Muscle of back (tissue), 11 donors: ENCODE measurements around the gene PAOX. TPM values are rescaled to one million over a fixed set of nuclear protein-coding genes. Genes with fewer than 3 reads are reported as not detected.

Source experiments
- DNase-seq, 3 donors: peaks; one replicate each; pipeline versions ENCODE4 v3.0.0 to v3.0.0-alpha.2; 2013
- polyA plus RNA-seq, 10 donors: library from polyadenylated mRNA; unstranded; fragments of 120-200 nt; gene quantifications; one replicate each; pipeline ENCODE4 v1.2.1, GENCODE V29; 2013; ENCODE audit not compliant: insufficient read length in 10 of 10

Gene PAOX
- polyA plus RNA-seq, 10 donors: 2.6 to 5.4 (median 3.0) TPM

DNA sequence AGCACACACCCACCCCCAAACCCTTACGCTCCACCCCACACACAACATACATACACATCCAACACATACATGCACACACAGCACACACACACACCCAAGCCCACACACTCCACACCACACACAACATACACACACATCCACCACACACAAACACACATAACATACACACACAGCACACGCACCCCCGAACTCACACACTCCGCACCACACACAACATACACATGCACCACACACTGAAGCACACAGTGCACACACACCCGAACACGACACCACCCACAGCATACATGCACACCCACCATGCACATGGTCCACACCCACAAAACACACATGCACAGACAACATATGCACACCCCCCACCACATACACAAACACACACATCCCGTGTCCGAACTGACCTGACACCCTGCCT lies 29.9 kb upstream of the PAOX start:
- DNase-seq: no peak

DNA sequence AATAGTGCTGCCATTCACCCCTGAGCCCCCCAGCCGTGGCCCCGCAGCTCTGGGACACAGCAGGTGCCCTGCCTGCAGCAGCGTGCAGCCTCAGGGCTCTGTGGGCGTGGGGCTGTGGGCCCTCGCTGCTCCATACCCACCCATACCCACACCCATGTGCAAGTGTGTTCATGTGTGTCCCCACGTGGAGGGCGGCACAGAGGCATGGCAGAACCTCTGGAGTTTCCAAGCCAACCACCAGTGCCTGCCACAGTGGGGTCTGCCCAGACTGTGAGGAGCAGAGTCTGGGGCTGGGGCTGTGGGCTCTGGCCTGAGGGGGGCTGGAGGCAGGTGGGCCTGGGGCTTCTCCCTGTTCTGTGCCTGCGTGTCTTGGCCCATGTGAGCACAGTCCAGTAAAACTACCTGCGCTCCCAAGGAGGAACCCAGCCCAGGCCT lies 29.5 kb upstream of the PAOX start:
- no peak for DNase-seq

DNA sequence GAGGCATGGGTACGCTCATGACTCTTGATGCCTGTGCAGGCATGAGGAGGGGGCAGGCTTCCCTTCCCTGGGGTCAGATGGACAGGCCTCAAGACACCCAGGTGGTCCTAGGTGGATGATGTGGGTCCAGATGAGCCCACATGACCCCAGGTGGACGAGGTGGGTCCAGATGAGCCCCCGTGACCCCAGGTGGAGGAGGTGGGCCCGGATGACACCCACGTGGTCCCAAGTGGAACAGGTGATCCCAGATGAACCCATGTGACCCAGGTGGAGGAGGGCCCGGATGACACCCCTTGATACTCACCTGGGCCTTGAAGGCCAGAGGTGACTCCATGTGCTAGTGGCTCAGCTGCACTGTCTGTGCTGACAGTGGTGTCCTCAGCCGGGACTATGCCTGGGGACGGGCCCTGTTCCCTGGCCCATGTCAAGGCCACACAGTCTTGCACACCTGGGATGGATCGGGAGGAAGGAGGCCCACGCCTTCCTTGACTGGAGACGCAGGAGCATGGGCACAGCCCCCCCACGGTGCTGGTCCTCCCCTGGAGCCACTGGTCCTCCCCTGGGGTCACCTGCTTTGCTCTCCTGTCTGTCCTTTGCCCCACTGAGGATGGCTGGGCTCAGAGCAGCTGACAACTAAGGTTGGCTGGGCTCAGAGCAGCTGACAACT lies 28.6 kb upstream of the PAOX start:
- no peak for DNase-seq

DNA sequence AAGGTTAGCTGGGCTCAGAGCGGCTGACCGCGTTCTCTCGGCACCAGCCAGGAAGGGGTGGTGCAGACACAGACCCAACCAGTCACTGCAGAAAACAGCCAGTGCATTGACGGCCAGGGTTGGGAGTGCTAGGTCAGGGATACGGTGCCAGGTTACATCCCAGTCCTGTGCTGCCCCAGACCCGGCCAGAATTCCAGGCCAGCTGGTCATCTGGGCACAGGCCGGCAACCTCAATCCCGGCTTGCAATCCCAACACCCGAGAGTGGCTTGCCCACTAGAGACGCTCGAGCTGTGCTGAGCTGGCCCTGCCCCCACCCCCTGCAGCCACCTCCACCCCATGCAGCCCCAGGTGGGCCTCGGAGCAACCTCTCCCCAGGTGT lies 28.1 kb upstream of the PAOX start:
- DNase-seq: no peak

DNA sequence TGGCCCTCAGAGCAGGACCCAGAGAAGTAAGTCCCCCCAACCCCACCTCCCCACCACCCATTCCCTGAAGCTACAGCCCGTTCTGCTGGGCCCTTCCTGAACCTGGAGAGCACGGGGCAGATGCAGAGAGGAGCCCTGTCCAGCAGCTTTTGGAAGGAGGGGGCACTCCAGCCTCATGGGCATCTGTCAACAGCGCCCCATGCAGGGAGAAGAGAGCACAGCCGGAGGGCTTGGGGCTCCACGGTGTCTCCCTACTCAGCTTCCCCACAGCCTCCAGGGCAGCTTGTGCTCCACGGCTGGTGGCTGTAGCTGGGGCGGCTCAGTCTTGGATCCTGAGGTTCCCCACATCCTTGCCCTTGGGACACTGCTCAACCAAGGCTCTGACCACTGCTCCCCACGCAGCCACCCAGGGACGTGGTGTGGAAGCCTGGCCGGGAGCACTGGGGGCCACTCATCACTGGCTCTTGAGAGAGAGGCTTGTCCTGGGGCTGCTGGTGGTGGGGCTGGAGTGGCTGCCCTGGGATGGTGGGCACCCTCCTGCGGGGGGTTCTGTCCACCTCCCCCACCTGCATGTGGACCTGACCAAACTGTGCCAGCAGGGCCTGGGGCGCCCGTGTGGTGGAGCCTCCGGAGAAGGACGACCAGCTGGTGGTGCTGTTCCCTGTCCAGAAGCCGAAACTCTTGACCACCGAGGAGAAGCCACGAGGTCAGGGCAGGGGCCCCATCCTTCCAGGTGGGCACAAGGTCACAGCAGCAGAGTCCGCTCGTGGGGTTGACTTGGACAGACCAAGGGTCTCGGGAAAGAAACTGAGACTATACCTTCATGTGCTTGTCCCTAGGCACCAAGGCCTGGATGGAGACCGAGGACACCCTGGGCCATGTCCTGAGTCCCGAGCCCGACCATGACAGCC lies 27.4 kb upstream of the PAOX start:
- DNase-seq: no peak

DNA sequence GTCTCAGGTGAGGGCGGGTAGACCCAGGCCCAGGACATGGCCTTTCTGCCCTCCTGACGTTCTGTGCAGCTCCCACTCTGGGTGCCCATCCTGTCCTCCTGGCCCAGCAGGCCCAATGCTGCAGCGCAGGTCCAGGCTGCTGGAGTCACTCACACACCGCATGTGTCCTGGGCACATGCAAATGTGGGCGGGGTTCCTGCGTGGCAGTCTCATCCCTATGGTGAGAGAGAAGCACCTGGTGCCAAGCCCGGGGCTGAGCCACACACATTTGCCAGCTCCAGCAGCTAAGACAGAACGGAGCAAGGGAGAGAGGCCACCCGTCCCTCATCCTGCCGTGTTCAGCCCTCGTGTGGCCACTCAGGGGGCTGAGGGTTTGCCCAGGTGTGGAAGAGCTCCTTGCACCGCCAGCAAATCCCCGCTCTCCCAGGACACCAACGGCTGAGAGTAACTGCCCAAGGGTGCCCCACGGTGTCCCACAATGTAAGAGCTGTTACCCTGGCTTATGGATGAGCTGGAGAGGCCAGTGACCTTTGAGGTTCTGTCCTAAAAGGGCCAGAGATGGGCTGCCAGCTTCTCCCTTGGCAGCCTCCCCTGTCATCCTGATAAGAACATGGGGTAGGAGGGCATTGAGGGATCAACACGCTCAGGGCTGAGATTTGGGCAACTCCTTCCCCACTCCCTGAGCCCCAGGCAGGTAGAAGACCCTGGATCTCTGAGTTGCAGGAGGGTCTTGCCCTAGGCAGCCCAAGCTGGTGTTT lies 25.7 kb upstream of the PAOX start:
- DNase-seq: no peak

DNA sequence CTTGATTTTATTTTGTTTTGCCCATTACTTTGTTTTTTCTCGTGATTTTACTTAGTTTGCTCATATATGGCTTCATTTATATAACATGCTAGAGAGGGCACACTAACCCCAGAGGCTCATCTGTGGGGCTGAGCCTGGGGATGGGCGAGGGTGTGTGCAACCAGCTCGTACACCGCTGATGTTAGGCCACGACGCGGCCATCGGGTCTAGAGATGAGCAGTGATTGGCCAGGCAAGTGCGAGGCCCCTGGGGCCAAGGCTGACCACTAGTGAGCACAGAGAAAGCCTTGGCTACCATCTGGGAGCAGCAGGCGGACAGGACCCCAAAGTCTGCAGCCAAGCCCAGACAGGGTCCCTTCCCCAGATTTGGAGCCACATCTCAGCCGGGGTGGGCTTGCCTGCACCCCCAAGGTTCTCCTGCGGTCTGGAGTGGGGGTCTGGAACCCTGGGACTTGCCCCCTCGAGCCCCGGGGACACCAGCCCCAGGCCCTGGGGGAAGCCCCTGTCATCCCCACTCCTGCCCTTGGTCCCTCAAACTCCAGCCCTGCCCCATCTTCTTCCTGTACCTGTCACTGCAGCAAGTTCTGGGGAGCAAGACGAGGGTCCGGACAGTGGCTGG lies 25.0 kb upstream of the PAOX start:
- DNase-seq: no peak

DNA sequence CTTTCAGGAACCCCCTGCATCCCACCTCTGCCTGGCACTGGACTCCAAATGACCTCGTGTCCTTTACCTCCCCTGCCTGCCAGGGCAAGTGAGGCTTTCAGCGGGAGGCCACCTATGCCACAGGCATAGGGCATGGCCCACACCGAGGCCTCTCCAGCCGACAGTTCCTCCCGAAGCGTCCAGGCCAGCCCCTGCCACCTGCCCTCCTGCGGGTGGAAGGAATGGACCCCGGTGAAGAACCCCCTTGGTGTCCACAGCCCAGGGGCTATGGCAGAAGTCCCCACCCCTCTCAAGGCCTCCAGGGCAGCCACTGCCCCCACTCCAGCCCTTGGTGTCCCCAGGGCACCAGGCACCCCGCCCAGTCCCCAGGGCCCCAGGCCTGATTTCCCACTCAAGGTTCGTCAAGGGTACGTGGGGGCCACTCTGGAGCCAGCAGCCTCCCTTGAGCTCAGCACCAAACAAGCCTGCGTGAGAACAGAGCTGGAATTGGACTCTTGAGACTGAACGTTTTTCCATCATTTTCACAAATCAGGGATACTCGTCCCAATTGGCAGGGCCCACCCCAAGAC lies 24.3 kb upstream of the PAOX start:
- no peak for DNase-seq

DNA sequence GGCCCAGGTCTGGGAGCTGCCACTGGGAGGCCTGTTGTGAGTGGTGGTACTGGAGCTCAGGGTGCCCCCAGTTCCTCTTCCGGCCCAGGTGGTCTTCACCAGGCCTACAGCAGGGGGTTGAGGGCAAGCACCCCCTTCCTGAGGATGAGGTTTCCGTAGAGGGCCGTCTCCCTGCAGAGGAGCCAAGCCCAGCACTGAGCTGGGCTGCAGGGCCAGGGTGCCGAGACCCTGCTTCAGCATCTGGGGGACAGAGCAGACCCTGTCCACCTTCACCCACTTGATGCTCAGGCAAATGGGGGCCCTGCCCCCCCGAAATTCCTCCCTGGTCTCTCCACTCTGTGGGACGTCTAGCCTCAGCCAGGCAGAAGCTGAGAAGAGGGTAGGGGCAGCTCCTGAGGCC lies 23.8 kb upstream of the PAOX start:
- no peak for DNase-seq

DNA sequence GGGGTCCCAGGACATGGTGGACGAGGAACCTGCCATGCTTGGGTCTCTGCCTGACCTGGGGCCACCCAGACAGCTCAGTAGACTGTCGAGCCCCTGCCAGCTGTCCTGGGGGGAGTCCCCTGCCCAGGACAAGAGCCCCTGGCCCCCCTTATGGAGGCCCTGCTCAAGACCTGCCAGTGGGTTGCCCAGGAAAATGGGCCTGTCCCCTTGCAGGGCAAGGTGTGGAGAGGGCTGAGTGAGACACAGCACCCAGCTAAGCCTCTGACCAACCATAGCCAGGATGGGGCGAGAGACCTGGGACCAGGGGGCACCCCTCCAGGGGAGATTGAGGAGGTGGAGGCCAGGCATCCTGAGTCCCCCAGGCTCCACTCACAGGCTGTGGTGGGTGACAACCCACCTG lies 23.1 kb upstream of the PAOX start:
- DNase-seq: no peak

DNA sequence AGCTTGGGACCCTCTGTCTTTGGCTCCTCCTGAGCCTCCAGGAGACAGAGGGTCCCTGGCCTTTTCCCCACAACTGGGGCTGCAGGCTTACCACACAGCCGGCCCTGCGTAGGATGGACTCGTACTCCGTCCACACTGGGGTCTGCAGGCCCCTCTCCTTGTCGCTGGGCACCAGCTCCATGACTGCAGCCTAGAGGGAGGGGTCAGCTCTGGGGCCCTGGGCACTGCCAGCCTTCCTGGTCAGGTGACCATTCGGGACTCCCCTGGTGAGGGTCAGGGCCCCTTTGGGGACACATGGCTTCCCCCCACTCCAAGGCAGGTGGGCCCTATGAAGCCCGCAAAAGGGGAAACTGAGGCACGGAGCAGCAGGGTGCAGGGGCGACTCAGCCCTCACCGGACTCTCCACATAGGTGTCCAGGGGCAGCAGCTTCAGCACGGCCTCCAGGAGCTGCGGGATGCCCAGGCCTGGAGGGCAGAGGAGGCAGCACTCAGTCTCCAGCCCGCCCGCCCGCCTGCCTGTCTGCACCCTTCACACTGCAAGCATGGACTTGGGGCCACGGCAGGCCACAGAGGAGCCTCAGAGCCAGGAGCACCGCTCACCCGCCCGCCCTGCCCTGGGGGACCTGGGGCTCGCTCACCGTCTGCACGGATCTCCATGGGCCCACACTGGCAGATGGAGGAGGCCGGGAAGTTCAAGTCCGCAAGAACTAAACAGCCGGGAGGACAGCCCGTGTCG lies 22.3 kb upstream of the PAOX start:
- no peak for DNase-seq

DNA sequence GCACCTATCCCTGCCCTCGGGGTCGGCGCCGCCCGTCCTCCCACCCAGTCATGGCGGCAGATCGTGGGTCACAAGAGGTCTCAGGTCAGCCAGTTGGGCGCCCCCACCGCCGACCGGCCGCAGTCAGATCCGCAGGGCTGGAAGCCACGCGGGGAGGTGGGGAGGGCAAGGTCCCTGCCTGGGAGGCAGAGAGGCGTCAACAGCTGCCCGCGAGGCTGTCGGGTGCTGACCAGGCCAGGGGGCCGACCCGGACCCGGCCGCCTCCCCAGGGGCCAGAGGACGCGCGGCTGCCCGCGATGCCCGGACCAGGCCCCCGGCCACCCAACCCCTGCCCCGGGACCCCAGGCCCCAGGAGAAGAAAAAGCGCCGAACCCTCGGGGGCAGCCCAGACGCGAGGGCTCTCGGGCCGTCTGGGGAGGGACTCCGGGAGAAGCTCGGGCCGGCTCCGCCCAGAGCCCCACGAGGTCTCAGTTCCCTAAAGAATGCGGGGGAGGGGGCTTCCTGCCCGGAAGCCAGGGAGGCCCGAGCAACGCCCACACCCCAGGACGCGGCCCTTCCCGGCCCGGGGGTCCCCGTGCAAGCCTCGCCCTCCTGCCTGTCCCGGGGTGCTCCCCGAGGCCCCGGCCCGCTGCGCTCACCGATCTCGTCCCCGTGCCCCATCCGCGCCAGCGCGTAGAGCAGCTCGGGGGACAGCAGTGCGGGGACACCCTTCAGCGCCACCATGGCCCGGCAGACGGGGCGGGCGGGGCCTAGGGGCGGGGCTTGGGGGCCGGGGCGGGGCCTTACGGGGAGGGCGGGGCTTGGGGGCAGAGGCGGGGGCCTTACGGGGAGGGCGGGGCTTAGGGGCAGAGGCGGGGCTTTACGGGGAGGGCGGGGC lies 21.5 kb upstream of the PAOX start, which contains the start of gene FUOM:
TSS of gene FUOM (minus strand) at position 735 of the 877 bp plus-strand sequence. CDS start at position 723, 12 bp downstream.
- peak in 2 of 3 donors; percentile 25 to 78 for DNase-seq

DNA sequence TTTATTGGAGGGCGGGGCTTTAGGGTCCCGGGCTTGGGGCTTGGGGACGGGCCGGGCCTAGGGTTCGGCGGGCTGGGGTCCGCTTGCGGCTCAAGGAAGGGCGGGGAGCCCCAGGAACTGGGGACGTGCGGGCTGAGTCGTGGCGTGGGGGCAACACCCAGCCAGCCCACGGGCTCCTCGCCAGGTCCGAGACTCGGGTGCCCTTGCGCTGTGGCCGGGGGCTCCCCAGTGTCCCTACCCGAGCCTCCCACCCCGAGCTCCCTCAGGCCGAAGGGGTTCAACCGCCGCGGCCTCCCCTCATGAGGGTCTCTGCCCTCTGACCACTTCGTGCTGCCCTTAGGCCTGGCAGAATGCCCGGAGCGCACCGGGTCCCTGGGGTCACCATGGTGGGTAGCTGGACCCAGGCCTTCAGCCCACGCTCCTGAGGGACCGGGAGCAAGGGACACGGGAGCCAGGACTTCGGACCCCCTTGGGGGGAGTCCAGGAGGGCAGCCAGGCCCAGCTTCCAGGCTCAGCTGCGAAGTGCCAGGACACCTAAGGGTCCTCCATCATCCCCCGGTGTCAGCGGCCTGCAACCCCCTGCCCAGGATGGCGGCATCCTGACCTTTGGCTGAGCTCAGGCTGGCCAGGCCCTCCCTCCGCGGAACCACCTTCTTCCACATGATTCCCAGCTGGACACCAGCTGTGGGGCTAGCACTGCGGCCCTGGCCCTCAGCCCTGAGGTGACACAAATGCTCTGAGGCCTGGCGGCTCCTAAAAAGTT lies 20.7 kb upstream of the PAOX start:
- peak in 1 of 3 donors; percentile 33 for DNase-seq

DNA sequence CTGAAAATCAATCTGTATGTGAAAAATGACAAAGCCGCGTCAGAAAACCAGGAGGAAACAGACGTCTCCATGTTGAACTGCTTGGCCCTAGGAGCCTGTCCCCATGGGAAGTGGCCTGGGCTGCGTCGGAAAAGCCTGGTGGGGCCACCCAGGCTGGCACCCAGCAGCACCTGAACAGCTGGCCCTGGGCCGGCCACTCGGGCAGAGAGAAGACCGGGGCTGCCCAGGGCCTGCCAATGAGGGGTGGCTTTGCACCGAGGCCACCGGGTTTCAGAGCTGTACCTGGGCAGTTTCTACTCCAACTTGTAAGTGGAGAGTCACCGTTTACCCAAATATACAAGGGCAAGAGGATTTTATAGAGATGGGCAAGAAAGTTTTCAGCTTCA lies 20.1 kb upstream of the PAOX start:
- DNase-seq: no peak

DNA sequence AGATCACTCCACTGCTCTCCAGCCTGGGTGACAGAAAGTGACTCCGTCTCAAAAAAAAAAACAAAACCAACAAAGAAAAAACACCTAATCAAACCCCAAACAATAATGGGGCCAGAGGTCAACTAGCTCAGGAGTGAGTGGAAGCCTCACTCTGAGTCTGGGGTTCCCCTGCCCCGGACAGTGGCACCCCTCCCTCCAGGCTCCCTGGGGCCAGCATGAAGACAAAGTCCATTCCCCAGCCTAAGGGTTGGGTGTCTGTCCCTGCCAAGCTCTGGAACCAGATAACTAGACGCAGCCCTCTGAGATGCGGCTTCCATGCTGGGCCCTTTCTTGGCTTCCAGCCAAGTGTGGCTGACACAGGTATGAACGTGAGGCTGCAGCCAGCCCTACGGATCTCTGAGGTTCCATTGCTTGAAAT lies 19.5 kb upstream of the PAOX start:
- DNase-seq: no peak

DNA sequence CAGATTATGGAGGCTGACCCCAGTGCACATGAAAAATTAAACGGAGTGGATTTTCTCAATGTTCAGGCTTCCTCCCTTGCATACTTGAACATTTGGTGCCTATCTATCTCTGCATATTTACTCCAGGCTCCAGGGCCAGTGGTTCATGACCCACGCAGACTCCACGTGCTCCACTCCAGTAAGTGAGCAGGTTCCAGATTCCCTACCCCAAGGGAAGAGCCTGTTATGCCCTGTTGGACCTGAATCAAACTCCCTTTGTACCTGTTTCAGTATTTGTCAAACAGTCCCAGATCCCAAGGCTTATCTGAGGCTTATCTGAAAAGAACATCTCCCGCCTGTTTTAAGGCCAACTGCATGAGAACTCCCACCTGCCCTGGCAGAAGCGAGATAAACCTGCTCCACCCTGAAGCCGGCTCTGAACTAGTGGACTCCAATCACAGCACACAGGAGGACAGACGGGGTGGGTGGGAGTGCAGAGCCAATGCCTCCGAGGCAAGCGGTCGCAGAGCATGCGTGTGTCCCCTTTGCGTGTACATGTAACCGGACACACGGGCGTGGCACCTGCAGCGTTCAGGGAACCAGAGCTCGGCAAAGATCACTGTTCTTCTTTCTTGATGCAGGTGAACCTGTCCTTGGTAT lies 19.0 kb upstream of the PAOX start:
- no peak for DNase-seq

DNA sequence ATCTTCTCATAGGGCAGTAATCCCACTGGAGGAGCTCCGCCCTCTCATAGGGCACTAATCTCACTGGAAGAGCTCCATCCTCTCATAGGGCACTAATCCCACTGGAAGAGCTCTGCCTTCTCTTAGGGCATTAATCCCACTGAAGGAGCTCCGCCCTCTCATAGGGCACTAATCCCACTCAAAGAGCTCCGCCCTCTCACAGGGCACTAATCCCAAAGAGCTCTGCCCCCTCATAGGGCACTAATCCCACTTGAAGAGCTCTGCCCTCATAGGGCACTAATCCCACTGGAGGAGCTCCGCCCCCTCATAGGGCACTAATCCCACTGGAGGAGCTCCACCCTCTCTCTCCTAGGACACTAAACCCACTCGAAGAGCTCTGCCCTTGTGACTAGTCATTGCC lies 17.8 kb upstream of the PAOX start:
- no peak for DNase-seq

DNA sequence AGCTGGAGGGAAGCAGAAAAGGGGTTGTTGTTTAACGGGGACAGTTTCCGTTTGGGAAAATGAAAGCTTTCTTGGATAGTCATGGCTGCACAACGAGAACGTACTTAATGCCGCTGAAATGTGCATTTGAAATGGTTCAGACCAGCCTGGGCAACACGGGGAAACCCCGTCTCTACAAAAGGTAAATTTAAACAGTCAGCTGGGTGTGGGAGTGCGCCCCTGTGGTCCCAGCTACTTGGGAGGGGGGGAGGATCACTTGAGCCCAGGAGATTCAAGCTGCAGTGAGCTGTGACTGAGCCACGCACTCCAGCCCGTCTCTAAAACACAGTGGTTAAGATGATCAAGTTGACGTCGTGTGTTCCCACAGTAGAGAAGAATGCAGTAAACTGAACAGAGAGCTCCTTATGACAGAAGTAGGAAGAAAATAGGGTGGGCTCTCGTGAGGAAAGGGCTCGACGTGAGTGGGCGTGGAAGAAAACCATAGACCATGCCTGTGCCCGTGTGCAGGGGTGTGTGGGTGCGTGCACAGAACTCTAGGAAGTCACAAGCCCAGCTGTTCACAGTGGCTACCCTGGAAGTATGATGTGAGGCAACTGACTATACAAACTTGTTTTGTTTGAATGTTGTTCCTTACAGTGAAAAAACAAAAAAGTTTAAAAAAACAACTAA lies 17.2 kb upstream of the PAOX start:
- no peak for DNase-seq
